Measurements from ENCODE around the gene TOR1AIP1.

TOR1AIP1 gene

DNA sequence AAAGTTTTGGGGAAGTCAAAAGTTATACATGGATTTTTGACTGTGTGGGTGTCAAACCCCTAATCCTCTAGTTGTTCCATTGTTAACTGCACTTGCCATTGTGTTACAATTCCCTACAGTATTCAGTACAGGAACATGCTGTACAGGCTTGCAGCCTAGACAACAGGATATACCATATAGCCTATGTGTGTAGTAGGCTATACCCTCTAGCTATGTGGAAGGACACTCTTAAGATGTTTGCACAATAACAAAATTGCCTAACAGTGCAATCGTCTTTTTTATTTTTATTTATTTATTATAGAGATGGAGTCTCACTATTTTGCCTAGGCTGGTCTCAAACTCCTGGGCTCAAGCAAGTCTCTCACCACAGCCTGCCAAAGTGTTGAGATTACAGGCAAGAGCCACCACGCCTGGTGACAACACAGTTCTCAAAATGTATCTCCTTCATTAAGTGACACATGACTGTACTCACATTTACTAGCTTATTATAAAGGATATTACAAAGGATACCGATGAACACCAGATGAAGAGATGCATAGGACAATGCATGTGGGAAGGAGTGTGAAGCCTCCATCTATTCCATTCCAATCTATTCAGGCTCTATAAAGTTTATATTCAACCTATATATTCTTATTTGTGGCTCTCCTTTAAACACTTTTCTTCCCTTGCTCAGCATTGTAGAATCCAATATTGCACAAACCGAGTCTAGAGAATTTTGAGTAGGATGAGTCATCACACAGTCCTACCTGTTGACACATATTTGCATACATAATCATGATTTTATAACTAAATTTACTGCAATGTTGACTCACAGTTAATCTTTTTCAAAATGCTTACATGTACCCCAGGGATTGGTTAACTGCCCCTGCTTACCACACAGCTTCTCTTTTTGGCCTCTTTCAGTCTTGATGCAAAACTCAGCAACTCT lies 44.1 kb downstream of the TOR1AIP1 start:
- no peak overlapping the region for H3K4me3 ChIP-seq (ENCODE audit: low read length)
- no peak for TF ChIP-seq CTCF (IDR thresholded peaks at IDR 0.05; ENCODE audit: insufficient read depth, low read depth, low read length, missing control alignments)
- DNase-seq (ENCODE audit: low read depth): peak; percentile 90

GRCh38 chr1:179926850-179927205 lies 44.7 kb downstream of the TOR1AIP1 start:
- H3K4me3 ChIP-seq (ENCODE audit: low read length): no peak overlapping the region
- no peak for TF ChIP-seq CTCF (IDR thresholded peaks at IDR 0.05; ENCODE audit: insufficient read depth, low read depth, low read length, missing control alignments)
- no peak for DNase-seq (ENCODE audit: low read depth)

GRCh38 chr1:179929955-179930798 lies 48.1 kb downstream of the TOR1AIP1 start:
- DNase-seq (ENCODE audit: low read depth): no peak
- H3K4me3 ChIP-seq (ENCODE audit: low read length): no peak overlapping the region
- no peak for TF ChIP-seq CTCF (IDR thresholded peaks at IDR 0.05; ENCODE audit: insufficient read depth, low read depth, low read length, missing control alignments)

GRCh38 chr1:179930867-179931266 lies 48.8 kb downstream of the TOR1AIP1 start:
- peak; percentile 28 for DNase-seq (ENCODE audit: low read depth)
- TF ChIP-seq CTCF (IDR thresholded peaks at IDR 0.05; ENCODE audit: insufficient read depth, low read depth, low read length, missing control alignments): no peak
- no peak overlapping the region for H3K4me3 ChIP-seq (ENCODE audit: low read length)

GRCh38 chr1:179933219-179933618 lies 51.1 kb downstream of the TOR1AIP1 start:
- H3K4me3 ChIP-seq (ENCODE audit: low read length): no peak overlapping the region
- DNase-seq (ENCODE audit: low read depth): no peak
- no peak for TF ChIP-seq CTCF (IDR thresholded peaks at IDR 0.05; ENCODE audit: insufficient read depth, low read depth, low read length, missing control alignments)

GRCh38 chr1:179935909-179936496 lies 53.9 kb downstream of the TOR1AIP1 start:
- TF ChIP-seq CTCF (IDR thresholded peaks at IDR 0.05; ENCODE audit: insufficient read depth, low read depth, low read length, missing control alignments): no peak
- H3K4me3 ChIP-seq (ENCODE audit: low read length): no peak overlapping the region
- DNase-seq (ENCODE audit: low read depth): no peak

Measured in epithelial cell of esophagus (primary cell).